ENCODE measurements around the gene IL2RA.
"Not testable (repeated sequence)": the region's sequence is repeated elsewhere in the genome, so short reads cannot be mapped to it uniquely, and the experiment has no call there.

The IL2RA gene

DNA sequence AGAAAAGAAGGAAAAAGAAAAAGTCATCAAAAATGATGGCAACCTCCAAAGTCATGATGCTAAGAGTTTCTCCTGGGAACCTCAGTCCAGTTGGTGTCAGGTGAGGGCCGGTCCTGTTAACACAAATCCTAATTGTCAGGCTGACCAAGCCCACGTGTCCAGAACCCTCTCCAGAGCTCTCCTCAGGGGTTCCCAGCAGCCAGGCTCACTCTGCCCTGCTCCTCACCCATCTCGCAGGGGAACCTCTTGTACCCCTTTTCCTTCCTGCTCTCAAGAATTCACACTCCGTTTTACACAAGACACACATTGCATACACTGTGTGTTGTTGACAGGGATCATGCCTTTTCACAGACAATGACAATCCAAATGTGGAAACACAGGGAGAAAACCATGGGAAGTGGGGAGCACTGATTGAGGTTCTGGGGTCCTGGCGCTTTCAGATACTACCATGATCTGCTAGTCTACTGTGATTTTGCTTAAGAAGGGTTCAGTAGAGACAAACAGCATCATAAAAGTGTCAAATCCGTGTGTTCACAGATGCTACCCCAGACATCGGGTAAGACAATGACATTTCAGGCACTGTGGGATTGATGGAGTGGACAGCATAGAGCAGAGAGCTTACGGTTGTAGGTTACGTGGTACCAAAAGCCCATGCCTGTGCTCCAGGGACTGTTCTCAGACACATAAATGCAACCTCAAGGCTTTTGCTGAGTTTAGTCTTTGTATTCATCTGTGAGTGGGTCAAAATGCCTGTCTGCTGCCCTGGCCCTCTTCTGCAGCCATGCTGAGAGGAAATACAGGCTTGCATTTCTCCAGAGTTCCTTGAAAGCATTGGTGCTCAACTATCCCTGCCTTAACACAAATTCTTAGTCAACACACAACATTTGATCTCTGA is 16.0 kb downstream of the IL2RA start:
- no peak overlapping the region for H3K4me3 ChIP-seq (ENCODE audit: extremely low read depth, insufficient read depth, low read length, poor library complexity, severe bottlenecking)
- no peak overlapping the region for H3K27ac ChIP-seq (ENCODE audit: low read depth, low read length, severe bottlenecking)
- 78 to 82% methylated on average over 5 to 7 of the region's 9 CpGs for WGBS, 2 experiments (ENCODE audit: insufficient coverage in 2 of 2)
- no peaks in the 10 kb centered on the region for H3K36me3 ChIP-seq (ENCODE audit: control insufficient read depth, insufficient read depth, low read length)
- no peaks in the 10 kb centered on the region for H3K9me3 ChIP-seq (ENCODE audit: control insufficient read depth, low read length)
- H3K4me1 ChIP-seq (ENCODE audit: control insufficient read depth, insufficient read depth, low read length, poor library complexity, severe bottlenecking): no peaks in the 10 kb centered on the region

DNA sequence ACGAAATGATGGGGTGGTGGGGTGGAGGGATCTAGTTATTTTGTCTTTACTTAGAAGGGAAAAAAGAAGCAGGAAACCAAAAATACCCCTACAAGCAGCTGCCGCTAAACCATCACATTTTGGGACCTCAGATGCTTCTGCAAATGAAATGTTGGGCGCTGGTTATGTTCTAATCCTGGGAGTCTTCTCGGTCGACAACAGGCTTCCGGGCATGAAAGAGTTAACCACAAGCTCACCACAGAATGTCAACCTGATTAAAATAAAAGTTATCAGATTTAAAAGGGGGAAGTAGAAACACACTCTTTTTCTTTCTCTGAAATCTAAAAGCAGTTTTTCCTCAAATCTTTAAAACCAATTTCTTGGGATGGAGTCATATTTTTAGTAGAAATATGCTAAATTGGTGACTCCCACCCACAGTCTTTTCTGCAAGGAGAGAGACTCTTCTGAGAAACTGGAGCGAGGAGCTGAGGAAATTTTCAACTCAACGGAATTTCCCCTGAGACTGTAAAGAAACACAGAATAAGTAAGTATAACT is 16.8 kb downstream of the IL2RA start:
- 80 to 90% methylated on average over 2 of the region's 8 CpGs for WGBS, 2 experiments (ENCODE audit: insufficient coverage in 2 of 2)
- no peaks in the 10 kb centered on the region for H3K9me3 ChIP-seq (ENCODE audit: control insufficient read depth, low read length)
- no peak overlapping the region for H3K4me3 ChIP-seq (ENCODE audit: extremely low read depth, insufficient read depth, low read length, poor library complexity, severe bottlenecking)
- H3K4me1 ChIP-seq (ENCODE audit: control insufficient read depth, insufficient read depth, low read length, poor library complexity, severe bottlenecking): no peaks in the 10 kb centered on the region
- no peak overlapping the region for H3K27ac ChIP-seq (ENCODE audit: low read depth, low read length, severe bottlenecking)
- no peaks in the 10 kb centered on the region for H3K36me3 ChIP-seq (ENCODE audit: control insufficient read depth, insufficient read depth, low read length)

DNA sequence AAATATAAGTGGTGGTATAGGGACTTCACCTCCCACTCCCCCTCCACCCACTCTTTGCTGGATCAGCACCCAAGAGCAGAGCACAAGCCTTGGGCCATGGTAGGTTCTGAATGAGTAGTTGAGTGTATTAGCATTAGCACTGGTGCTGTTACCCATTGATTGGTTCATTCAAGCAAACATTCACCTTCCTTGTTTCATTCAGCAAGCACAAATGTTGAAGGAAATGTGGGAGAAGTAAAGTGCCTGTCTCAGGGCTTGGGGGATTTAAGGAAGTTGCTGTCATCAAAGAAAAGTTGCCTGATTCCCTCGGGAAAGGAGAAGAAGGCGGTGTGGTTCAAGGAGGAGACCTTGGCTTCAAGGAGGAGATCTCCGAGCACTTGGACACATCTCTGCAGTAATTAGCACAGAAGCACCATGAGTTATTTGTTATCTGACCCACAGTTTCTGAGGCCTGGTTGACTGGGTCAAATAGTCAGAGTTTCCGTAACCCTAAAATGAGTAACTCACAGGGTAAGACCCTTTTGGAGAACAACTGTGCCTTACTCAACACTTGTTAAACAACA is 17.3 kb downstream of the IL2RA start:
- Histone ChIP-seq H3K4me3 (ENCODE audit: extremely low read depth, insufficient read depth, low read length, poor library complexity, severe bottlenecking) (no peak overlapping the region), H3K4me1 (ENCODE audit: control insufficient read depth, insufficient read depth, low read length, poor library complexity, severe bottlenecking) (no peaks in the 10 kb centered on the region), H3K27ac (ENCODE audit: low read depth, low read length, severe bottlenecking) (no peak overlapping the region), H3K9me3 (ENCODE audit: control insufficient read depth, low read length) (no peaks in the 10 kb centered on the region), H3K36me3 (ENCODE audit: control insufficient read depth, insufficient read depth, low read length) (no peaks in the 10 kb centered on the region)
- 93% methylated on average over 4 of the region's 4 CpGs for WGBS, 2 experiments (ENCODE audit: insufficient coverage in 2 of 2)

DNA sequence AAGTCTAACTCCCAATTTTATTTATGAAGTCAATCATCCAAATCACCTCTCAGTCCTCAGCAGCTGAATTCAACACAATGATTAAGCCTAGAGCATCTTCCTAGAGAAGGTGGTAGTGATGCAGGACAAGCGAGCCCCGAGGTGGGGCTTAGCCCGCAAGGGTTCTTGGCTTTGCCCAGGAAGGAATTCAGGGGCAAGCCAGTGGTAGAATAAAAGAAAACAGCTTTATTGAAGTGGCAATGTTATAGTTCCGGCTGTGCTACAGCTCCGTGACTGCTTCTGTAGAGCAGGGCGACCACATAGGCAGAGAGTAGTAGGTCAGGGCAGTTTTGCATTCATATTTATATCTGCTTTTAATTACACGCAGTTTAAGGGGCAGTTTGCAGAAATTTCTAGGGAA is 18.1 kb downstream of the IL2RA start:
- no peaks in the 10 kb centered on the region for H3K9me3 ChIP-seq (ENCODE audit: control insufficient read depth, low read length)
- no peak overlapping the region for H3K27ac ChIP-seq (ENCODE audit: low read depth, low read length, severe bottlenecking)
- H3K4me1 ChIP-seq (ENCODE audit: control insufficient read depth, insufficient read depth, low read length, poor library complexity, severe bottlenecking): no peaks in the 10 kb centered on the region
- no peaks in the 10 kb centered on the region for H3K36me3 ChIP-seq (ENCODE audit: control insufficient read depth, insufficient read depth, low read length)
- no peak overlapping the region for H3K4me3 ChIP-seq (ENCODE audit: extremely low read depth, insufficient read depth, low read length, poor library complexity, severe bottlenecking)
- 91 to 93% methylated on average over 3 to 6 of the region's 7 CpGs for WGBS, 2 experiments (ENCODE audit: insufficient coverage in 2 of 2)

DNA sequence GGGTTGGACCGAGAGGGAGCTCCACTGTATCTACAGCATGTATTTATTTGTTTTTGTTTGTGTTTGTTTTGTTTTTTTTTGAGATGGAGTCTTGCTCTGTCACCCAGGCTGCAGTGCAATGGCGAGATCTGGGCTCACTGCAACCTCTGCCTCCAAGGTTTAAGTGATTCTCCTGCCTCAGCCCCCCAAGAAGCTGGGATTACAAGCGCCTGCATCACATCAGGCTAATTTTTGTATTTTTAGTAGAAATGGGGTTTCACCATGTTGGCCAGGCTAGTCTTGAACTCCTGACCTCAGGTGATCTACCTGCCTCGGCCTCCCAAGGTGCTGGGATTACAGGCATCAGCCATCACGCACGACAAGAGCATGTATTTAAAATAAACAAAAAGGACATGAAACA is 18.8 kb downstream of the IL2RA start:
- H3K36me3 ChIP-seq (ENCODE audit: control insufficient read depth, insufficient read depth, low read length); H3K4me1 ChIP-seq (ENCODE audit: control insufficient read depth, insufficient read depth, low read length, poor library complexity, severe bottlenecking); H3K27ac ChIP-seq (ENCODE audit: low read depth, low read length, severe bottlenecking); H3K9me3 ChIP-seq (ENCODE audit: control insufficient read depth, low read length); H3K4me3 ChIP-seq (ENCODE audit: extremely low read depth, insufficient read depth, low read length, poor library complexity, severe bottlenecking): not testable (repeated sequence)
- WGBS, 2 experiments (ENCODE audit: insufficient coverage in 2 of 2): 83 to 86% methylated on average over 1 to 2 of the region's 6 CpGs

DNA sequence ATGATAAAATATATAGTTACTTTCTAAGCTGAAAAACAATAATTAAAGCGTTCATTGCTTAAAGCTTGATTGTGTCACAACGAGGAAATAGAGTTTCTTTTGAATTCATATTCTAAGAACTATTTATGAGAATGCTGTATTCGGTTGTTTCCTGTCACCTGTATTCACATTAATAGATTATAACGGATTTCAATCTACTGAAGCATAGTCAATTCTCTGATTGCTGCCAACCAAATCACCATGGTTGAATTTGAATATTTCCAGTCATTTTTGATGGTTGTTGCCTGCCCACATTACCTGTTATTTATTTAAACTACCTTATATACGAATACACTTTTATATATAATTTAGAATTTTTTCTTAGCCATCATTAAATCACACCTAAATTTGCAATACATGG is 22.0 kb downstream of the IL2RA start:
- H3K4me3 ChIP-seq (ENCODE audit: extremely low read depth, insufficient read depth, low read length, poor library complexity, severe bottlenecking): no peak overlapping the region
- H3K27ac ChIP-seq (ENCODE audit: low read depth, low read length, severe bottlenecking): no peak overlapping the region
- 82 to 100% methylated on average over 1 to 2 of the region's 5 CpGs for WGBS, 2 experiments (ENCODE audit: insufficient coverage in 2 of 2)
- H3K36me3 ChIP-seq (ENCODE audit: control insufficient read depth, insufficient read depth, low read length): no peaks in the 10 kb centered on the region
- H3K9me3 ChIP-seq (ENCODE audit: control insufficient read depth, low read length): no peaks in the 10 kb centered on the region
- no peaks in the 10 kb centered on the region for H3K4me1 ChIP-seq (ENCODE audit: control insufficient read depth, insufficient read depth, low read length, poor library complexity, severe bottlenecking)

DNA sequence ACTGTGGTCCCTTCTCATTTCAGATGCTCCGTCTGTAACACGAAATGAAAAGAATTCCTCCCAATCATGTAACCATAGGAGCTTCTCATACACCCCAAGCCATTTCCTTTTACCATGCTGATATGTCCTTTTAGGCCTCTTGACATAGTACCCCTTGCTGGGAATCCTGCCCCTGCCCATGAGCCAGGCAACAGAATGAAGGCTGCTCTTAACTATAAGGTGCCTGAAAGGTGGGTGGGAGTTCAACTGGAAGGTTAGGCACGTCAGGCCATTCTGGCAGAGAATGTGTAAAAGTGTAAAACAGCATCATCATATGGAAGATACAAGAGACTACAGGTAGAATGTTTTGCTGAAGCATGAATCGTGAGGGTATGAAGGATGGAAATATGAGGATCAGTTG is 22.5 kb downstream of the IL2RA start:
- H3K36me3 ChIP-seq (ENCODE audit: control insufficient read depth, insufficient read depth, low read length): no peaks in the 10 kb centered on the region
- no peaks in the 10 kb centered on the region for H3K9me3 ChIP-seq (ENCODE audit: control insufficient read depth, low read length)
- 90% methylated on average over 4 of the region's 4 CpGs for WGBS, 2 experiments (ENCODE audit: insufficient coverage in 2 of 2)
- no peaks in the 10 kb centered on the region for H3K4me1 ChIP-seq (ENCODE audit: control insufficient read depth, insufficient read depth, low read length, poor library complexity, severe bottlenecking)
- H3K27ac ChIP-seq (ENCODE audit: low read depth, low read length, severe bottlenecking): no peak overlapping the region
- no peak overlapping the region for H3K4me3 ChIP-seq (ENCODE audit: extremely low read depth, insufficient read depth, low read length, poor library complexity, severe bottlenecking)

DNA sequence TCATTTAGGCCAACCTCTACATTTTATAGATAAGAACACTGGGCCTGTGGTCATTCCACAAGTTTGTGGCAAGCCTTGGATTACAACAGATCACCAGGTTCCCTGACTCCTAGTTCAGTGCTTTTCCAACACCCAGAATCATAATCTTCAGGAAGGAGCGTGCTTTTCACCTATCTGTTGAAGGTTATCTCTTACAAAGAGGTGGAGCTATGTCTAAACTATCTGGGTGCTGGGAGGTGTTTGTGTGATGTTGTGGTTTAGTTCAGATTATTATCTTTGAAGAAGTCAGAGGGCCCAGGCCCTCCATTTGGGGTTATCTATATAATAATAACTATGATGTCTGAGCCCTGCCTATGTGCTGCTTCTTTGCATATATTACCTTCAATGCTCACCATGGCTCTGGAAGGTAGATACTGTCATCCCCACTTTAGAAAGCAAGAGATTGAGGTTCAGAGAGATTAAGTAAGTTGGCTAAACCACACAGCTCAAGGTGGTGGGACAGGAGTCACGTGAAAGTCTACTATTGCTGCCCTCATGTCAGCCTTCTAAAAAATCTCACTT is 24.0 kb downstream of the IL2RA start:
- Histone ChIP-seq H3K36me3 (ENCODE audit: control insufficient read depth, insufficient read depth, low read length) (no peaks in the 10 kb centered on the region), H3K4me3 (ENCODE audit: extremely low read depth, insufficient read depth, low read length, poor library complexity, severe bottlenecking) (no peak overlapping the region), H3K4me1 (ENCODE audit: control insufficient read depth, insufficient read depth, low read length, poor library complexity, severe bottlenecking) (no peaks in the 10 kb centered on the region), H3K9me3 (ENCODE audit: control insufficient read depth, low read length) (no peaks in the 10 kb centered on the region), H3K27ac (ENCODE audit: low read depth, low read length, severe bottlenecking) (no peak overlapping the region)
- no CpG with 5 or more reads among the region's 2 CpGs for WGBS, 2 experiments (ENCODE audit: insufficient coverage in 2 of 2)

DNA sequence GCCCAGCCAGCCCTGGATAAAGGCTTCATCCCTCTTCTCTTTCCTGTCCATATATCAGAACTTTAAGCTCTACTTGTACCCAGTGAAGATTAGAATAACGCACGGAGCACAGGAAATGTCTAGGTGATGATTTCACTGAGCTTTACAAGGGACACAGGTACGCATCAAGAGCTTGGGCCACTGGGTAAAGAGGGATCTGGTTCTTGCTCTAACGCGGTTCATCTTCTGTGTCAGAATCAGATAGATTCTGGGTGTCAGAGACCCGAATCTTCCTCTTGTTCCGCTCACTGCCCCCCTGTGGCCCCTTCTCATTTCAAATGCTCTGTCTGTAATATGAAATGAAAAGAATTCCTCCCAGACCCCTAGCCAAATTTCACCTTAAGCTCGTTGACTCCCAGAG is 24.7 kb downstream of the IL2RA start:
- Histone ChIP-seq H3K36me3 (ENCODE audit: control insufficient read depth, insufficient read depth, low read length) (no peaks in the 10 kb centered on the region), H3K4me1 (ENCODE audit: control insufficient read depth, insufficient read depth, low read length, poor library complexity, severe bottlenecking) (no peaks in the 10 kb centered on the region), H3K27ac (ENCODE audit: low read depth, low read length, severe bottlenecking) (no peak overlapping the region), H3K9me3 (ENCODE audit: control insufficient read depth, low read length) (no peaks in the 10 kb centered on the region), H3K4me3 (ENCODE audit: extremely low read depth, insufficient read depth, low read length, poor library complexity, severe bottlenecking) (no peak overlapping the region)
- WGBS, 2 experiments (ENCODE audit: insufficient coverage in 2 of 2): 90 to 97% methylated on average over 5 to 7 of the region's 8 CpGs

DNA sequence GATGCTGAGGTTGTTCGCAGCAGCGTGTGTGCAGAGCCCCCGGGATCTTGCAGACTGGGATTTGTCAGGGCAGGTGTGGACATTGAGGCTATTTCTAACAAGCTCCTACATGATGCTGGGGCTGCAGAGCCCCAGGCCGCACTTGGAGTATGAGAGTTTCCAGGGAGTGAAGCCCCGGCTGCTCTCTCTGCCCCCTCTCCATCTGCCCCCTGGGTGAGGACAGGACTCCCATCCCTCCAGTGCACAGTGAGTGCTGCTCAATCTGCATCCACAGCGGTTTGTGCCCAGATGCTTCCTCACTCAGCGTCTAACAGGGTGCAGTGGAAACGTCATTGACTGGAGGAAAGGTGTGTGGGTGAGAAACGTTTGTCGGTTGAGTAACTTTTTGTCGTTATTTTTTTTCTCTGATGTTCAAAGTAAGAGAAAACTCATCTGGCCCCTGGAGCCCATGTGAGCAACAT is 25.3 kb downstream of the IL2RA start:
- H3K4me3 ChIP-seq (ENCODE audit: extremely low read depth, insufficient read depth, low read length, poor library complexity, severe bottlenecking): no peak overlapping the region
- no peak overlapping the region for H3K27ac ChIP-seq (ENCODE audit: low read depth, low read length, severe bottlenecking)
- 91 to 94% methylated on average over 8 to 9 of the region's 11 CpGs for WGBS, 2 experiments (ENCODE audit: insufficient coverage in 2 of 2)
- no peaks in the 10 kb centered on the region for H3K9me3 ChIP-seq (ENCODE audit: control insufficient read depth, low read length)
- no peaks in the 10 kb centered on the region for H3K4me1 ChIP-seq (ENCODE audit: control insufficient read depth, insufficient read depth, low read length, poor library complexity, severe bottlenecking)
- no peaks in the 10 kb centered on the region for H3K36me3 ChIP-seq (ENCODE audit: control insufficient read depth, insufficient read depth, low read length)

Measured in mesodermal cell (in vitro differentiated cells).